ENCODE measurements around the gene ALOX12. TPM values are rescaled to one million over a fixed set of nuclear protein-coding genes. Genes with fewer than 3 reads are reported as not detected.

The ALOX12 gene
- total RNA-seq, 4 donors from 2014 or later: not detected

GRCh38 chr17:7029659-7030058 is 33.8 kb downstream of the ALOX12 start:
- Histone ChIP-seq H3K4me3 (no peak overlapping the region), H3K36me3 (no peaks in the 10 kb centered on the region), H3K27ac (peak overlapping the region in 1 of 4 donors; percentile 17), H3K4me1 (no peaks in the 10 kb centered on the region), H3K9me3 (no peaks in the 10 kb centered on the region), H3K27me3 (peaks cover 0 to 26% of the 10 kb centered on the region in 2 donors)
- DNase-seq (ENCODE audit: low spot score in 2 of 2): no peak
- TF ChIP-seq CTCF (IDR thresholded peaks at IDR 0.05) (no peak), POLR2A (IDR thresholded peaks at IDR 0.05) (no peak), EP300 (IDR thresholded peaks at IDR 0.05) (no peak)
- WGBS, 2 donors: 68 to 70% methylated on average over 8 of the region's 8 CpGs

GRCh38 chr17:7034955-7035590 is 39.2 kb downstream of the ALOX12 start:
- Histone ChIP-seq H3K27me3 (peaks cover 0 to 34% of the 10 kb centered on the region in 2 donors), H3K36me3 (no peaks in the 10 kb centered on the region), H3K9me3 (no peaks in the 10 kb centered on the region), H3K27ac (peak overlapping the region in 3 of 4 donors; percentile 74 to 91 (median 79)), H3K4me3 (peak overlapping the region; percentile 36 to 68 (median 48)), H3K4me1 (peaks cover 0 to 12% (median 5%) of the 10 kb centered on the region in 4 donors)
- 16 to 18% methylated on average over 7 of the region's 7 CpGs for WGBS, 2 donors
- no peak for DNase-seq (ENCODE audit: low spot score in 2 of 2)
- TF ChIP-seq CTCF (IDR thresholded peaks at IDR 0.05) (no peak), EP300 (IDR thresholded peaks at IDR 0.05) (no peak), POLR2A (IDR thresholded peaks at IDR 0.05) (no peak)

GRCh38 chr17:7035591-7036368 is 39.9 kb downstream of the ALOX12 start, which contains the start of gene SLC16A13:
TSS of gene SLC16A13 (plus strand) at chr17:7036015. CDS start at chr17:7036383, 368 bp downstream.
- Histone ChIP-seq H3K27ac (peak within 1 kb of the TSS in 3 of 4 donors; percentile 74 to 91 (median 79)), H3K4me1 (peaks cover 0 to 12% (median 5%) of the 10 kb centered on the region in 4 donors), H3K4me3 (peak within 1 kb of the TSS; percentile 36 to 68 (median 48)), H3K36me3 (no peaks in the 10 kb centered on the region), H3K9me3 (no peaks in the 10 kb centered on the region), H3K27me3 (peaks cover 0 to 34% of the 10 kb centered on the region in 2 donors)
- 1% methylated on average over 23 to 51 of the region's 52 CpGs for WGBS, 2 donors
- TF ChIP-seq EP300 (IDR thresholded peaks at IDR 0.05) (peak in 1 of 2 donors; percentile 64), CTCF (IDR thresholded peaks at IDR 0.05) (no peak), POLR2A (IDR thresholded peaks at IDR 0.05) (peak in 1 of 2 donors; percentile 53)
- DNase-seq (ENCODE audit: low spot score in 2 of 2): peak; percentile 76 to 84

GRCh38 chr17:7038025-7038862 is 42.4 kb downstream of the ALOX12 start:
- no peak for DNase-seq (ENCODE audit: low spot score in 2 of 2)
- no peak overlapping the region for H3K4me3 ChIP-seq
- peaks cover 0 to 55% of the 10 kb centered on the region in 2 donors for H3K27me3 ChIP-seq
- WGBS, 2 donors: 78 to 83% methylated on average over 17 to 19 of the region's 19 CpGs
- TF ChIP-seq POLR2A (IDR thresholded peaks at IDR 0.05) (no peak), EP300 (IDR thresholded peaks at IDR 0.05) (no peak), CTCF (IDR thresholded peaks at IDR 0.05) (no peak)
- no peak overlapping the region for H3K27ac ChIP-seq
- H3K9me3 ChIP-seq: no peaks in the 10 kb centered on the region
- H3K36me3 ChIP-seq: no peaks in the 10 kb centered on the region
- peaks cover 0 to 25% (median 18%) of the 10 kb centered on the region in 4 donors for H3K4me1 ChIP-seq

Data from tibial nerve (tissue), 4 donors.